ENCODE measurements around the gene KCNJ11. TPM values are rescaled to one million over a fixed set of nuclear protein-coding genes. Genes with fewer than 3 reads are reported as not detected.

KCNJ11 gene
- total RNA-seq, 1 donor from 2014 or later = 0.79 TPM

DNA sequence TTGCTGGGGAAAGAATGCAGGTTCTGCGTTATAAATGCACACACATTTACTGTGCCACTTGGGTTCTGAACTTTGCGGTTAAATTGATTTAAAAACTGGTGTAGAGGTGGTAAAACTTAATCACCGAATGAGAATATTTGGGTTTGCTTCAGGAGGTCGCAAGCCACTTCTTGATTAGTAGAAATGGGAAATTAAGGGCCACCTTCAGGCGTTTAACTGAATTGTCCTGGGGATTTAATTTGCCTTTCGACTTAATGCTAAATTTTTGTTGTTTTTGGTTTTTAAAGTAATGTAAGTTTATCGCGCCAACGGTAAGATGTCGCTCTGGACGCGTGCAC is 37.3 kb downstream of the KCNJ11 start:
- H3K27me3 ChIP-seq (ENCODE audit: control insufficient read depth, insufficient read depth, low read length) = no peaks in the 10 kb centered on the region
- DNase-seq (ENCODE audit: low read depth) = no peak
- peak overlapping the region; percentile 64 for H3K4me3 ChIP-seq (ENCODE audit: low read depth, low read length)
- FAIRE-seq = no peak
- TF ChIP-seq, protein P1, sequence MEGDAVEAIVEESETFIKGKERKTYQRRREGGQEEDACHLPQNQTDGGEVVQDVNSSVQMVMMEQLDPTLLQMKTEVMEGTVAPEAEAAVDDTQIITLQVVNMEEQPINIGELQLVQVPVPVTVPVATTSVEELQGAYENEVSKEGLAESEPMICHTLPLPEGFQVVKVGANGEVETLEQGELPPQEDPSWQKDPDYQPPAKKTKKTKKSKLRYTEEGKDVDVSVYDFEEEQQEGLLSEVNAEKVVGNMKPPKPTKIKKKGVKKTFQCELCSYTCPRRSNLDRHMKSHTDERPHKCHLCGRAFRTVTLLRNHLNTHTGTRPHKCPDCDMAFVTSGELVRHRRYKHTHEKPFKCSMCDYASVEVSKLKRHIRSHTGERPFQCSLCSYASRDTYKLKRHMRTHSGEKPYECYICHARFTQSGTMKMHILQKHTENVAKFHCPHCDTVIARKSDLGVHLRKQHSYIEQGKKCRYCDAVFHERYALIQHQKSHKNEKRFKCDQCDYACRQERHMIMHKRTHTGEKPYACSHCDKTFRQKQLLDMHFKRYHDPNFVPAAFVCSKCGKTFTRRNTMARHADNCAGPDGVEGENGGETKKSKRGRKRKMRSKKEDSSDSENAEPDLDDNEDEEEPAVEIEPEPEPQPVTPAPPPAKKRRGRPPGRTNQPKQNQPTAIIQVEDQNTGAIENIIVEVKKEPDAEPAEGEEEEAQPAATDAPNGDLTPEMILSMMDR (IDR thresholded peaks at IDR 0.05; ENCODE audit: insufficient read depth, low read length, severe bottlenecking) = no peak
- no peaks in the 10 kb centered on the region for H3K36me3 ChIP-seq (ENCODE audit: control insufficient read depth, insufficient read depth, low read length)

DNA sequence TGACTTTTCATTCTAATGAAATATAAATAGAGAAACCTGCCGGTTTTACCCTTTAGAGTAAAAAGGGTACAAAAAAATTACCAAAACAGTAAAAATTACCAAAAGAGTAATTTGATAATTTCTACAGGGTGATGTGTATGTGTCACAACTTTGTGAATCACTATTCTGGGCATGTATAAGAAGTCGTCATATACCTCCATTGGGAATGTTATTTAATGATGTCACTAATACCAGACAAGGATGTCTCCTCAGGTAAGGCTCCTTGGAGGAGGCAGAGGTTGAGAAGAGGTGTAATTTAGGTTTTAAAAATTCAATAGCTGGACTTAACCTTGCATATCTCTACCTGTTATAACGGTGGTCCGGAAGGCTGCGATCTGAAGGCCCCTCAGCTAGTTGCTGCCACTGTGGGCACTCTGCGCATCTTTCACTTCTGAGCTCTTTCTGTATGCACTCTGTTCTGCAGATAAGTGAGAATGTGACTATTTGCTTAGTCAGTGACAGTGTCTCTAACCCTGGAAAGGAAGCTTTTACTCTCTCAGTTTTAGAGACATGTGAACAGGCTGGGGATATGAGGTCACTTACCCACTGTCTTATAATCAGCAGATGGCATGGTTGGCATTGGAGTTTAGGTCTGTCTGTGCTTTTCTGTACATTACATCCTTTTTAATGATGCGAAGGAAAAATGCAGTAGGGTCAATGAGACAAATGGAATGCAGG is 37.8 kb downstream of the KCNJ11 start:
- peak; percentile 53 for DNase-seq (ENCODE audit: low read depth)
- FAIRE-seq = no peak
- TF ChIP-seq, protein P1 (IDR thresholded peaks at IDR 0.05; ENCODE audit: insufficient read depth, low read length, severe bottlenecking) = no peak
- no peak overlapping the region for H3K4me3 ChIP-seq (ENCODE audit: low read depth, low read length)
- H3K36me3 ChIP-seq (ENCODE audit: control insufficient read depth, insufficient read depth, low read length) = no peaks in the 10 kb centered on the region
- no peaks in the 10 kb centered on the region for H3K27me3 ChIP-seq (ENCODE audit: control insufficient read depth, insufficient read depth, low read length)

- no peaks in the 10 kb centered on the region for H3K27me3 ChIP-seq (ENCODE audit: control insufficient read depth, insufficient read depth, low read length)
- TF ChIP-seq, protein P1 (IDR thresholded peaks at IDR 0.05; ENCODE audit: insufficient read depth, low read length, severe bottlenecking) = no peak
- H3K36me3 ChIP-seq (ENCODE audit: control insufficient read depth, insufficient read depth, low read length) = no peaks in the 10 kb centered on the region
- H3K4me3 ChIP-seq (ENCODE audit: low read depth, low read length) = no peak overlapping the region
- no peak for FAIRE-seq
- peak; percentile 43 for DNase-seq (ENCODE audit: low read depth)
Observed at GRCh38 chr11:17347676-17348075, 40.8 kb downstream of the KCNJ11 start.

- no peak overlapping the region for H3K4me3 ChIP-seq (ENCODE audit: low read depth, low read length)
Observed at GRCh38 chr11:17343907-17344306, 44.6 kb downstream of the KCNJ11 start.

DNA sequence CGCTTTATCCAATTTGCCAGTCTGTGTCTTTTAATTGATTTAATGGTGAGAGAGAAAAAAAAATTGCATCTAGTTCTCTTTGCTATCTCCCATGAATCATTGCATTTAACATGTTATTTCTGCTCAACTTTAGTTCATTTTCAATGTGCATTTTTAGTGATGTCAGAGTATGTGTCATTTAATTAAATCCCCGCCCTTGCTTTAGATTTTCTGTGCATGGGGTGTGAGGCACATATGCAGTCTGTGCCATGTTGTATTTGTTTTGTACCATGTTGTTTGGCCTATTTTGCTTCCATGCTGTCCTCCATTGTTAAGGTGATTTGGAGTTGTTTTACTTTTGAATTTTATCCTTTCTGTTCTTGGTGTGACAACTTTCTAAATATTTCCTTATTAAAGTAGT is 45.2 kb downstream of the KCNJ11 start:
- FAIRE-seq (no peak), DNase-seq (ENCODE audit: low read depth) (no peak)
- Histone ChIP-seq H3K36me3 (ENCODE audit: control insufficient read depth, insufficient read depth, low read length) (no peaks in the 10 kb centered on the region), H3K4me3 (ENCODE audit: low read depth, low read length) (no peak overlapping the region), H3K27me3 (ENCODE audit: control insufficient read depth, insufficient read depth, low read length) (no peaks in the 10 kb centered on the region)
- TF ChIP-seq, protein P1 (IDR thresholded peaks at IDR 0.05; ENCODE audit: insufficient read depth, low read length, severe bottlenecking) = no peak

More at GRCh38 chr11:17343907-17344306, 44.6 kb downstream of the KCNJ11 start:
- Histone ChIP-seq H3K27me3 (ENCODE audit: control insufficient read depth, insufficient read depth, low read length) (no peaks in the 10 kb centered on the region), H3K36me3 (ENCODE audit: control insufficient read depth, insufficient read depth, low read length) (no peaks in the 10 kb centered on the region)
- peak; percentile 76 for DNase-seq (ENCODE audit: low read depth)
- TF ChIP-seq, protein P1 (IDR thresholded peaks at IDR 0.05; ENCODE audit: insufficient read depth, low read length, severe bottlenecking) = no peak
- no peak for FAIRE-seq

Other genes with a start within 250 kb of the KCNJ11 start
- gene PIK3C2A, start 180.7 kb downstream of the KCNJ11 start, total RNA-seq = 35.0 and 40.3 TPM in 2 replicates
- gene NUCB2, start 111.9 kb downstream of the KCNJ11 start, total RNA-seq = 47.7 and 84.2 TPM in 2 replicates
- gene NCR3LG1, start 36.9 kb downstream of the KCNJ11 start, total RNA-seq = 1.3 and 2.6 TPM in 2 replicates
- not detected in 2 replicates for gene ABCC8, start 88.2 kb upstream of the KCNJ11 start, total RNA-seq
- not detected in 2 replicates for gene USH1C, start 155.8 kb upstream of the KCNJ11 start, total RNA-seq
- not detected in 2 replicates for gene OTOG, start 158.6 kb upstream of the KCNJ11 start, total RNA-seq